RWPE1 (cell line): Measurements from ENCODE around the gene NT5DC1.

Experiments used
- CTCF ChIA-PET: fragments of 350-600 bp; sonication (Branson Sonifier 250); formaldehyde crosslinking; extraction: SDS; loops from one replicate; lab custom pipeline; 2021; lab: Yijun Ruan, JAX
- POLR2A ChIA-PET: fragments of 400-600 bp; formaldehyde crosslinking; extraction: SDS; loops from one replicate; lab custom pipeline; 2020; ENCODE audit warnings: antibody characterized with exemption; ENCODE audit not compliant: low non-redundant PET; lab: Yijun Ruan, JAX
- DNase-seq: peaks from one replicate; pipeline ENCODE4 v3.0.0; 2012; ENCODE audit warnings: low spot score
- H3K27ac ChIP-seq: fragments of 450-650 bp; 2 replicates; pipeline ENCODE4 v1.5.1; 2017
- CTCF ChIP-seq: fragments of 450-650 bp; conservative IDR thresholded peaks from 2 replicates; pipeline ENCODE4 v1.5.1; 2017; ENCODE audit warnings: low read depth, mild to moderate bottlenecking

NT5DC1 gene

GRCh38 chr6:116268589-116269293 lies 168.1 kb downstream of the NT5DC1 start:
- TF ChIP-seq CTCF, result peak; percentile 94
- no peak overlapping the region for H3K27ac ChIP-seq
- CTCF ChIA-PET, result interaction anchor here (0.6 to 1.8 kb wide), 18 partner anchors 10 to 515 kb away, joined by 3 to 23 read pairs (median 3); partner anchors contain the start of gene TSPYL1
- POLR2A ChIA-PET, result interaction anchor here (0.8 kb wide), 1 partner anchor 293 kb away, joined by 3 read pairs; no protein-coding TSS in a partner anchor
- DNase-seq, result peak; percentile 68

- no peak for DNase-seq
- no peak for TF ChIP-seq CTCF
- CTCF ChIA-PET, result interaction anchor here (1.4 kb wide), 1 partner anchor 16 kb away, joined by 6 read pairs; no protein-coding TSS in a partner anchor
- no peak overlapping the region for H3K27ac ChIP-seq
- POLR2A ChIA-PET, result no interaction called here
Observed at GRCh38 chr6:116271149-116271708, 170.6 kb downstream of the NT5DC1 start.

- ChIA-PET CTCF (interaction anchor here (3.8 kb wide), 1 partner anchor 8 kb away, joined by 23 read pairs; no protein-coding TSS in a partner anchor), POLR2A (no interaction called here)
- TF ChIP-seq CTCF, result no peak
- no peak overlapping the region for H3K27ac ChIP-seq
- no peak for DNase-seq
Observed at GRCh38 chr6:116277124-116277523, 176.5 kb downstream of the NT5DC1 start.

- peak overlapping the region; percentile 97 for H3K27ac ChIP-seq
- ChIA-PET CTCF (interaction anchor here (0.8 to 3.8 kb wide), 3 partner anchors 9 to 60 kb away, joined by 3 to 23 read pairs (median 7); no protein-coding TSS in a partner anchor), POLR2A (no interaction called here)
- no peak for TF ChIP-seq CTCF
- DNase-seq, result no peak
Observed at GRCh38 chr6:116278481-116278829, 177.8 kb downstream of the NT5DC1 start.

- TF ChIP-seq CTCF, result no peak
- CTCF ChIA-PET, result interaction anchor here (0.7 to 3.8 kb wide), 5 partner anchors 9 to 334 kb away, joined by 3 to 23 read pairs (median 7); partner anchors contain the start of gene RWDD1
- peak overlapping the region; percentile 97 for H3K27ac ChIP-seq
- peak; percentile 31 for DNase-seq
- POLR2A ChIA-PET, result no interaction called here
Observed at GRCh38 chr6:116278854-116279231, 178.2 kb downstream of the NT5DC1 start.
